Fibroblast of mammary gland (primary cell): ENCODE measurements around the gene ANKRD22.

Experiments used
- DNase-seq: peaks from one replicate; pipeline ENCODE4 v3.0.0-alpha.2; 2010; ENCODE audit warnings: low read depth
- H3K4me3 ChIP-seq: 2 replicates; pipeline ENCODE4 v1.5.1; 2011; ENCODE audit warnings: low read depth, mild to moderate bottlenecking, low read length, moderate library complexity; ENCODE audit not compliant: control insufficient read depth
- TF ChIP-seq, protein P1 (sequence below): conservative IDR thresholded peaks from 2 replicates; pipeline ENCODE4 v1.5.1; 2011; ENCODE audit warnings: low read depth, low read length, inconsistent platforms; ENCODE audit not compliant: control insufficient read depth, insufficient read depth

The ANKRD22 gene

DNA sequence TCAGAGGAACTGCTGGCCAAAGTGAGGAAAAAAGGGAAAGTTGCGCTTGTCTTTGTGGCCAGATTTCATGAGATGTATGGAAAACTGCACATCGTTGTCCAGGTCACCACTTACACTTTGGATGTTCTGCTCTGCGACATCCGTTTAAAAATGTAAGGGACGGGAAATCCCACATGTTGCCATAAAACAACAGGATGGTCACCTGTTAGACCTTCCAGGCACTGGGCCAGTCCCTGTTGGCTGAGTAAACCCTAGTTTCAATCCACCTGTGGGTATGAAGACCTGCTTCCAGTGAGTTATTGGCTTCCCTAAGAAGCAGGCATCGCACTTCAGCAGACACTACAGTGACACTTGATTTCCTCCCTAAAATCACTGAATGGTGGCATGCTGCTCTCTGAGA is 25.7 kb upstream of the ANKRD22 start:
- TF ChIP-seq, protein P1, sequence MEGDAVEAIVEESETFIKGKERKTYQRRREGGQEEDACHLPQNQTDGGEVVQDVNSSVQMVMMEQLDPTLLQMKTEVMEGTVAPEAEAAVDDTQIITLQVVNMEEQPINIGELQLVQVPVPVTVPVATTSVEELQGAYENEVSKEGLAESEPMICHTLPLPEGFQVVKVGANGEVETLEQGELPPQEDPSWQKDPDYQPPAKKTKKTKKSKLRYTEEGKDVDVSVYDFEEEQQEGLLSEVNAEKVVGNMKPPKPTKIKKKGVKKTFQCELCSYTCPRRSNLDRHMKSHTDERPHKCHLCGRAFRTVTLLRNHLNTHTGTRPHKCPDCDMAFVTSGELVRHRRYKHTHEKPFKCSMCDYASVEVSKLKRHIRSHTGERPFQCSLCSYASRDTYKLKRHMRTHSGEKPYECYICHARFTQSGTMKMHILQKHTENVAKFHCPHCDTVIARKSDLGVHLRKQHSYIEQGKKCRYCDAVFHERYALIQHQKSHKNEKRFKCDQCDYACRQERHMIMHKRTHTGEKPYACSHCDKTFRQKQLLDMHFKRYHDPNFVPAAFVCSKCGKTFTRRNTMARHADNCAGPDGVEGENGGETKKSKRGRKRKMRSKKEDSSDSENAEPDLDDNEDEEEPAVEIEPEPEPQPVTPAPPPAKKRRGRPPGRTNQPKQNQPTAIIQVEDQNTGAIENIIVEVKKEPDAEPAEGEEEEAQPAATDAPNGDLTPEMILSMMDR: no peak
- no peak for DNase-seq

DNA sequence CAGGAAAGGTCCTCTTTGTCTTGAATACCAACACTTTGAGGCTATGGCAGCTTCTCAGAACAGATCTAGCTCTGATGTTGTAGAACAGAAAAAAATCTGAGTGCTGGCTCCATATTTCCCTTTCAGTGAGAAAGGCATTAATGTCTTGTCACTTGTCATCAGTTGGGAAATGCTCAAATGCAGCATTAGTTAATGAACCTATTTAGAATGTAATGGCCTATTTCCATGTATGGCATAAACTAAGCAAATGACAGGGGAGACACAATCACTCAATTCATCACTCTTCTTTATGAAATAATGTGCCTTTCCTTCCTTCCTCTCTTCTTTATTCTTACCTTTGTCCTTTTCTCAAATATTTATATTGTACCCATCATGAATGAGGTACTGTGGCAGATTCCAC is 23.4 kb upstream of the ANKRD22 start:
- no peak for DNase-seq
- TF ChIP-seq, protein P1: no peak

More for the DNA sequence above, 25.7 kb upstream of the ANKRD22 start:
- H3K4me3 ChIP-seq: no peak overlapping the region

GRCh38 chr10:88874281-88874680 is 22.6 kb upstream of the ANKRD22 start:
- no peak for DNase-seq
- H3K4me3 ChIP-seq: no peak overlapping the region
- TF ChIP-seq, protein P1: no peak

More for the DNA sequence above, 23.4 kb upstream of the ANKRD22 start:
- H3K4me3 ChIP-seq: no peak overlapping the region

DNA sequence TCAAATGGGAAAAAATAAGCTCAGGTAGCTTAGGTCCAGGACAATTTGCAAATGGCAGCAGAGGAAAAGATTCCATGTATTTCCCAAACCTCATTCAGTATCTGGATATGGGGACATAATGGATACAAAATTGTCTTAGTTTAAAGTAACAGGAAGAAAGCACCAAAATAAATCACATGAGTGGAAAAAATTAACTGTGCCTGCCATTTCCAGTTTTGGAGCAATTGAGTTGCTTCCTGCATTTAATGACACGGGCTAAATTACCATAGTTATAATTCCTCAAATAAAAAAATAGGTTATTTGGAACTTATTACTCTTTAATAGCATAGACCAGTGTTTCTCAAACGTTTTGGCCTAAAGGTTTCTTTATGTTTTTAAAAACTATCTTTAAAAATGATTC is 22.1 kb upstream of the ANKRD22 start:
- TF ChIP-seq, protein P1: no peak
- no peak for DNase-seq
- no peak overlapping the region for H3K4me3 ChIP-seq

GRCh38 chr10:88870089-88870488 is 18.4 kb upstream of the ANKRD22 start:
- TF ChIP-seq, protein P1: no peak
- no peak for DNase-seq
- no peak overlapping the region for H3K4me3 ChIP-seq

DNA sequence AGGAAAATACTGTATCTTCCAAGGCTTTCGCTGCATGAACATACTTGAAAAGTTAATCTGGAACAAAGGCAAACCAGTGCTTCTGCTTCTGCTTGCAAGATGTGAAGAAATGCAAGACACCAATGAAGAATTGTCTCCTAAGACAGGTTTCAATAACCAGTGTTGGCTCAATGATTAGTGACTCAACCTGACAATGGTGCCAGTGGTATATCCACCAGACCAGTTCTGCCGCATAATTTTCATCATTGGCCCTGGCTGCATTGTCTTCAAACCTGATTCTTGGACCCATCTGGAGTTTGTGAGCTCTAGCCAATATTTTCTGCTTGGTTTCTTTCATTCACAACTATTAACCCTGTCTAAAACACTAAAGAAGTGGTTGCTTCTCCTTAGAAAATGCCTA is 14.8 kb upstream of the ANKRD22 start:
- no peak overlapping the region for H3K4me3 ChIP-seq
- no peak for DNase-seq
- TF ChIP-seq, protein P1: no peak

GRCh38 chr10:88865281-88865876 is 13.7 kb upstream of the ANKRD22 start:
- peak; percentile 35 for DNase-seq
- TF ChIP-seq, protein P1: peak; percentile 27
- no peak overlapping the region for H3K4me3 ChIP-seq
